Uterus (tissue), 4 donors: Measurements from ENCODE around the gene GABARAPL2. TPM values are rescaled to one million over a fixed set of nuclear protein-coding genes. Genes with fewer than 3 reads are reported as not detected.
A peak's percentile ranks its signal among the peaks of the same experiment; 100 is the strongest.
"Not testable (repeated sequence)": the region's sequence is repeated elsewhere in the genome, so short reads cannot be mapped to it uniquely, and the experiment has no call there.

Experiments used
- DNase-seq, 2 donors: peaks; one replicate each; pipeline ENCODE4 v3.0.0-alpha.2; 2019 to 2020
- H3K27ac ChIP-seq, 2 donors: fragments of 200-600 bp; sonication (generic); 1 replicate in 1 of 2; 2 replicates in 1 of 2; pipeline ENCODE4 v1.5.1; 2016 to 2018
- H3K27me3 ChIP-seq, 2 donors: fragments of 200-600 bp; sonication (generic); one replicate each; pipeline ENCODE4 v1.5.1; 2018 to 2019; ENCODE audit warnings: control low read depth in 1 of 2
- H3K36me3 ChIP-seq, 2 donors: fragments of 200-600 bp; sonication (generic); one replicate each; pipeline ENCODE4 v1.5.1; 2019; ENCODE audit warnings: control low read depth in 1 of 2
- H3K4me1 ChIP-seq, 2 donors: fragments of 200-600 bp; sonication (generic); one replicate each; pipeline ENCODE4 v1.5.1; 2018 to 2019; ENCODE audit warnings: control low read depth in 1 of 2
- H3K4me3 ChIP-seq, 2 donors: fragments of 200-600 bp; sonication (generic); 1 replicate in 1 of 2; 2 replicates in 1 of 2; pipeline ENCODE4 v1.5.1; 2018 to 2019; ENCODE audit warnings: mild to moderate bottlenecking in 1 of 2
- H3K9me3 ChIP-seq, 2 donors: fragments of 200-600 bp; sonication (generic); one replicate each; pipeline ENCODE4 v1.5.1; 2019; ENCODE audit warnings: control low read depth in 1 of 2
- POLR2A ChIP-seq, 2 donors: fragments of 450-650 bp; IDR thresholded peaks; one replicate each; pipeline ENCODE4 v1.6.1; 2016; ENCODE audit warnings: antibody characterized with exemption in 2 of 2, mild to moderate bottlenecking in 1 of 2, moderate library complexity in 1 of 2
- intact Hi-C: fragments of 100-400 bp; cut with DNase I; formaldehyde crosslinking; loops from one replicate; pipeline ENCODE4 v1.15.1; 2023; ENCODE audit warnings: low total_unique reads
- total RNA-seq, 4 donors: library from RNA; depleted of rRNA in 3 of 4; stranded (reverse); fragments of >200 nt in 3 of 4; gene quantifications; one replicate each; pipeline versions ENCODE4 v1.1.0 to v1.2.4, GENCODE V29; 2014 to 2023
- TF ChIP-seq, protein P1 (sequence below), 4 experiments: fragments of 200-600 bp in 2 of 4; fragments of 450-650 bp in 2 of 4; sonication (generic) in 2 of 4; IDR thresholded peaks; one replicate each; pipeline ENCODE4 v1.5.1; 2016 to 2019; ENCODE audit warnings: antibody characterized with exemption in 4 of 4, mild to moderate bottlenecking in 2 of 4, moderate library complexity in 1 of 4
- donor health status: DM: yes; HTN: yes; CAD: no.

The GABARAPL2 gene
- total RNA-seq, 4 donors from 2014 or later = 19.0 to 95.9 (median 79.5) TPM

DNA sequence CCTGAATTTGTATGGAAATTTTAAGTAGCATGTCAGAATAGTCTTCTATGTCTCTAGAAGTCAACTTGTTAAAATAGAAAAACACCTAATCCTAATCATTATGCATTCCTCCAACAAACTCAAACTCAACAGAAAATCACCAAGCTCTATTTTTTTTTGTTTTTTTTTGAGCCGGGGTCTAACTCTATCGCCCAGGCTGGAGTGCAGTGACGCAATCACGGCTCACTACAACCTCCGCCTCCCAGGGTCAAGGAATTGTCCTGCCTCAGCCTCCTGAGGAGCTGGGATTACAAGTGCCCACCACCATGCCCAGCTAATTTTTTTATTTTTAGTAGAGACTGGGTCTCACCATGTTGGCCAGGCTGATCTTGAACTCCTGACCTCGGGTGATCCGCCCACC is 19.9 kb upstream of the GABARAPL2 start:
- intact Hi-C loops = no loop called here
- Histone ChIP-seq H3K4me3 (no peak overlapping the region), H3K27me3 (no peaks in the 10 kb centered on the region), H3K4me1 (no peaks in the 10 kb centered on the region), H3K27ac (no peak overlapping the region), H3K36me3 (no peaks in the 10 kb centered on the region), H3K9me3 (no peaks in the 10 kb centered on the region)
- DNase-seq = no peak
- TF ChIP-seq, protein P1, sequence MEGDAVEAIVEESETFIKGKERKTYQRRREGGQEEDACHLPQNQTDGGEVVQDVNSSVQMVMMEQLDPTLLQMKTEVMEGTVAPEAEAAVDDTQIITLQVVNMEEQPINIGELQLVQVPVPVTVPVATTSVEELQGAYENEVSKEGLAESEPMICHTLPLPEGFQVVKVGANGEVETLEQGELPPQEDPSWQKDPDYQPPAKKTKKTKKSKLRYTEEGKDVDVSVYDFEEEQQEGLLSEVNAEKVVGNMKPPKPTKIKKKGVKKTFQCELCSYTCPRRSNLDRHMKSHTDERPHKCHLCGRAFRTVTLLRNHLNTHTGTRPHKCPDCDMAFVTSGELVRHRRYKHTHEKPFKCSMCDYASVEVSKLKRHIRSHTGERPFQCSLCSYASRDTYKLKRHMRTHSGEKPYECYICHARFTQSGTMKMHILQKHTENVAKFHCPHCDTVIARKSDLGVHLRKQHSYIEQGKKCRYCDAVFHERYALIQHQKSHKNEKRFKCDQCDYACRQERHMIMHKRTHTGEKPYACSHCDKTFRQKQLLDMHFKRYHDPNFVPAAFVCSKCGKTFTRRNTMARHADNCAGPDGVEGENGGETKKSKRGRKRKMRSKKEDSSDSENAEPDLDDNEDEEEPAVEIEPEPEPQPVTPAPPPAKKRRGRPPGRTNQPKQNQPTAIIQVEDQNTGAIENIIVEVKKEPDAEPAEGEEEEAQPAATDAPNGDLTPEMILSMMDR (IDR thresholded peaks at IDR 0.05) = no peak
- TF ChIP-seq POLR2A (IDR thresholded peaks at IDR 0.05) = no peak

DNA sequence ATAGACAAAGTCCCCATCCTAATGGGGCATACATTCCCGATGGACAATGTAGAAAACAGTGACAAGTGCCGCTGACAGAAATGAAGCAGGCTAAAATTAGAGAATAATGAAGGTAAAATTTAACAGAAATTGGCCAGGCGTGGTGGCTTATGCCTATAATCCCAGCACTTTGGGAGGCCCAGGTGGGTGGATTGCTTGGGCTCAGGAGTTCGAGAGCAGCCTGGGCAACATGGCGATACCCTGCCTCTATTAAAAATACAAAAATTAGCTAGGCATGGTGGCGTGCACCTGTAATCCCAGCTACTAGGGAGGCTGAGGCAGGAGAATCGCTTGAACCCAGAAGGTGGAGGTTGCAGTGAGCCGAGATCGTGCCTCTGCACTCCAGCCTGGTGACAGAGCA is 17.7 kb upstream of the GABARAPL2 start:
- H3K27ac ChIP-seq, DNase-seq, intact Hi-C loops, H3K4me1 ChIP-seq, H3K4me3 ChIP-seq, H3K9me3 ChIP-seq, H3K36me3 ChIP-seq, H3K27me3 ChIP-seq: not testable (repeated sequence)

DNA sequence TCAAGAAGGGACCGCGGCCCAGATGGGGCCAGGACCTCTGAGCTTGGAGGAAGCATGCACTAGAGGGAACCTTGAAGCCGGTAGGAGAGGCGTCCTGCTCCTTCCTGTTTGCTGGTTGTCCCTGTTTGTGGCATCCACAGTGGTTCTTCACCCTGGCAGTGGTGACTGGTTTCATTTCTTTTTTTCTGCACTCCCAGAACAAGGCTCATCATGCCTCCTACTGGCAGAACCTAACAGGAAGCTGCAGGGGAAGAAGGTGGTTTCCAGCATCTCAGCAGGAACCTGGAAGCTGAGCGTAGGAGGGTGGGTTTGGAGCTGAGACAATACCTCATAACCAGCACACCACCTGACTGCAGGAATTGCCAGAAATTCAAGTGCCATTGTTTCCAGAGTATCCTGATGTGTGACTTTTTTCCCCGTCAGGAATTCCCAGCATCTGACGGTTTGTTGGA is 15.9 kb upstream of the GABARAPL2 start:
- Histone ChIP-seq H3K27me3 (no peaks in the 10 kb centered on the region), H3K36me3 (no peaks in the 10 kb centered on the region), H3K4me3 (no peak overlapping the region), H3K27ac (no peak overlapping the region), H3K9me3 (no peaks in the 10 kb centered on the region), H3K4me1 (no peaks in the 10 kb centered on the region)
- peak in 1 of 2 donors; percentile 52 for DNase-seq
- TF ChIP-seq POLR2A (IDR thresholded peaks at IDR 0.05) = no peak
- TF ChIP-seq, protein P1 (IDR thresholded peaks at IDR 0.05) = peak in 2 of 4 experiments; percentile 45 to 52
- intact Hi-C loops = no loop called here

DNA sequence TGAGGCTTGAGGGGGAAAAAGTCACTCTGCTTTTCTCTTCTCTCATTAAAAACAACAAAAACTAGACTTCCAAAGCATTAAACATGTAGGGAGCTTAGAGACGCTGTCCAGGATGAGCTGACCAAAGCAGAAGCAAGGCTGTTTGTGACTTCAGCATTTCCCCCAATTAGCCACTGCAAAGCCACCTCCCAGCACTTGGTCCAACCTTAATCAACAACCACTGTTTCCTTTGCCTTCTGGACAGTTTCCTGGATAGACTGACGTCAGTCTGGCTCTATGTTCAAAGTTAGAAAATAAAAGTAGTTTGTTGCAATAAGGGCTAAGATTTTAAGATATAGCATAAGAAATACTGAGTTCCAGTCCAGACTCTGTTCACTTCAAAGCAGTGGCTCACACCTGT is 13.2 kb upstream of the GABARAPL2 start:
- no peak for TF ChIP-seq POLR2A (IDR thresholded peaks at IDR 0.05)
- TF ChIP-seq, protein P1 (IDR thresholded peaks at IDR 0.05) = no peak
- H3K27me3 ChIP-seq = no peaks in the 10 kb centered on the region
- H3K4me1 ChIP-seq = no peaks in the 10 kb centered on the region
- no peak overlapping the region for H3K4me3 ChIP-seq
- DNase-seq = no peak
- H3K9me3 ChIP-seq = no peaks in the 10 kb centered on the region
- H3K27ac ChIP-seq = peak overlapping the region in 1 of 2 donors; percentile 41
- intact Hi-C loops = no loop called here
- H3K36me3 ChIP-seq = no peaks in the 10 kb centered on the region

DNA sequence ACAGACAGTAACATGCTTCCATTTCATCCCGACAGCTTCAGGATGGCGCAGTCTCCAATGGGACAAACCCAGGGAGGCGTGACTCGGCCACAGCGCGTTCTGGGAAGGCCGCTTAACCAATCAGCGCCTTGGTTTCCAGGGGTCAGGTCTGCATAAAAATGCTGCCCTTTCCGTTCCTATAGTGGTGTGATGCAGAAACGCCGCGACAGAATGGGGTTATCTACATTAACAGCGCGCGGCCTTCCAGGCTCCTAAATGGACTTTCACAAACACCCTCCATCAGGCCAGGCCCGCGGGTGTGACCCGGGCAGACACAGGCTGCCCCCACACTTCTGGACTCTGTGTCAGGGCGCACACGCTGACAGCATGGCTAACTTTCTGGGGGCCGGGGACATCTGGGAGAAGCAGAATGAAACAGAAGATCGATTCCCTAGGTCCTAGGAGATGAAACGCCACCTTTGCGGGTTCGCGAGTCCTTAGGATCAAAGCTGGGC is 10.9 kb upstream of the GABARAPL2 start:
- TF ChIP-seq, protein P1 (IDR thresholded peaks at IDR 0.05) = no peak
- peak in 1 of 2 donors; percentile 27 for TF ChIP-seq POLR2A (IDR thresholded peaks at IDR 0.05)
- DNase-seq = peak; percentile 62 to 77
- intact Hi-C loops = no loop called here

More for the DNA sequence above, 10.9 kb upstream of the GABARAPL2 start:
- Histone ChIP-seq H3K36me3 (no peaks in the 10 kb centered on the region), H3K9me3 (no peaks in the 10 kb centered on the region), H3K27me3 (no peaks in the 10 kb centered on the region), H3K27ac (peak overlapping the region; percentile 74 to 81), H3K4me1 (no peaks in the 10 kb centered on the region), H3K4me3 (peak overlapping the region; percentile 53 to 54)
